Mesendoderm (in vitro differentiated cells): Measurements from ENCODE around the gene ASTN2.

Experiments used
- DNase-seq: peaks from one replicate; pipeline ENCODE4 v3.0.0; 2013
- H2AK5ac ChIP-seq: 2 replicates; pipeline ENCODE4 v1.6.1; 2013; ENCODE audit warnings: low read length, inconsistent platforms
- H2BK120ac ChIP-seq: 2 replicates; pipeline ENCODE4 v1.6.1; 2013; ENCODE audit warnings: low read depth, mild to moderate bottlenecking, low read length, moderate library complexity, mixed read lengths
- H2BK15ac ChIP-seq: replicated peaks from 2 replicates; pipeline ENCODE4 v1.6.1; 2013; ENCODE audit warnings: low read depth, mild to moderate bottlenecking, moderate library complexity
- H2BK5ac ChIP-seq: 2 replicates; pipeline ENCODE4 v1.6.1; 2013; ENCODE audit warnings: low read length, inconsistent platforms
- H3K18ac ChIP-seq: 2 replicates; pipeline ENCODE4 v1.6.1; 2013; ENCODE audit warnings: mild to moderate bottlenecking, low read length, mixed read lengths
- H3K23ac ChIP-seq: one replicate; pipeline ENCODE4 v1.6.1; 2013; ENCODE audit warnings: low read length
- H3K27ac ChIP-seq: 2 replicates; pipeline ENCODE4 v1.5.1; 2013; ENCODE audit warnings: low read depth, mild to moderate bottlenecking, inconsistent platforms, low read length, moderate library complexity
- H3K27me3 ChIP-seq: 2 replicates; pipeline ENCODE4 v1.6.1; 2013; ENCODE audit warnings: low read length, control low read depth, mild to moderate bottlenecking, inconsistent platforms; ENCODE audit not compliant: insufficient read depth, poor library complexity
- H3K36me3 ChIP-seq: 2 replicates; pipeline ENCODE4 v1.6.1; 2013; ENCODE audit warnings: low read length, inconsistent platforms; ENCODE audit not compliant: control insufficient read depth, insufficient read depth
- H3K4ac ChIP-seq: one replicate; pipeline ENCODE4 v1.6.1; 2013; ENCODE audit warnings: low read depth, mild to moderate bottlenecking, low read length, moderate library complexity
- H3K4me1 ChIP-seq: 2 replicates; pipeline ENCODE4 v1.6.1; 2013; ENCODE audit warnings: low read depth, low read length, inconsistent platforms; ENCODE audit not compliant: control insufficient read depth
- H3K4me2 ChIP-seq: 2 replicates; pipeline ENCODE4 v1.6.1; 2013; ENCODE audit warnings: low read length
- H3K4me3 ChIP-seq: 2 replicates; pipeline ENCODE4 v1.5.1; 2013; ENCODE audit warnings: mild to moderate bottlenecking, low read length
- H3K56ac ChIP-seq: one replicate; pipeline ENCODE4 v1.6.1; 2013; ENCODE audit warnings: low read length
- H3K79me1 ChIP-seq: 2 replicates; pipeline ENCODE4 v1.6.1; 2013; ENCODE audit warnings: low read length, inconsistent platforms
- H3K79me2 ChIP-seq: 2 replicates; pipeline ENCODE4 v1.6.1; 2013; ENCODE audit warnings: mild to moderate bottlenecking, low read length; ENCODE audit not compliant: control insufficient read depth, insufficient read depth
- H3K9ac ChIP-seq: 2 replicates; pipeline ENCODE4 v1.6.1; 2013; ENCODE audit warnings: low read length, inconsistent platforms
- H4K5ac ChIP-seq: one replicate; pipeline ENCODE4 v1.6.1; 2013; ENCODE audit warnings: low read length
- H4K8ac ChIP-seq: one replicate; pipeline ENCODE4 v1.6.1; 2013; ENCODE audit warnings: low read depth, mild to moderate bottlenecking, control low read depth, low read length, moderate library complexity
- WGBS: extraction: QIAGEN DNeasy Blood & Tissue Kit; methylation state at CpG from one replicate; pipeline ENCODE4 v1.1.7; 2013; ENCODE audit warnings: low lambda C conversion rate, missing lambda C conversion rate; ENCODE audit not compliant: insufficient coverage; ENCODE audit errors: extremely low coverage; 5-methylcytosine and 5-hydroxymethylcytosine counted together

ASTN2 gene

GRCh38 chr9:116980582-116981120, 434.2 kb downstream of the ASTN2 start:
- no peak overlapping the region for H2AK5ac ChIP-seq
- DNase-seq: no peak
- H2BK15ac ChIP-seq: no peak overlapping the region
- H3K4me3 ChIP-seq: no peak overlapping the region
- H3K56ac ChIP-seq: no peak overlapping the region
- no peaks in the 10 kb centered on the region for H3K79me2 ChIP-seq
- H2BK120ac ChIP-seq: no peak overlapping the region
- no peaks in the 10 kb centered on the region for H3K27me3 ChIP-seq
- peaks cover 4% of the 10 kb centered on the region for H3K4me1 ChIP-seq
- no peak overlapping the region for H2BK5ac ChIP-seq
- H4K5ac ChIP-seq: no peak overlapping the region
- no peaks in the 10 kb centered on the region for H3K79me1 ChIP-seq
- no peak overlapping the region for H3K18ac ChIP-seq
- no peak overlapping the region for H3K23ac ChIP-seq
- no peak overlapping the region for H3K4me2 ChIP-seq
- no peak overlapping the region for H3K9ac ChIP-seq
- H3K27ac ChIP-seq: no peak overlapping the region
- no peak overlapping the region for H4K8ac ChIP-seq
- no peak overlapping the region for H3K4ac ChIP-seq
- no peaks in the 10 kb centered on the region for H3K36me3 ChIP-seq

DNA sequence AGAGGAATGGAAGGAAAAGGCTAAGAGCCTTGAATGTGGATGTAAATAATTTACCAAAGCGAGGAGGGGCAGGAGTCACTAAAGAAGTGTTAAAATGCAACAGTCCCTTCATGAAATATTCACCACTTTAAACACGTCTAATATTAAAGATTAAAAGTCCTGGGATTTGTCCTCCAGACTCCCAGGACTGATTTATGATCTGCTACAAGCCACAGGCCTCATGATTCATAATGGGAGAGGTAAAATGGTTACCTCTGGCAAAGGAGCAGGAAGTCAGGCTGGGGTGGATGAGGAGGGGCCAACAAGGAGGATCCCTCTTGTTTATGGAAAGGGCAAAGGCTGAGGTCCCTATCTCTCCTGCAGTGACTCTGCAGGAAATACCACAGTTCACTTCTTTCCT, 435.4 kb downstream of the ASTN2 start:
- Histone ChIP-seq H3K36me3 (no peaks in the 10 kb centered on the region), H3K4me2 (no peak overlapping the region), H3K27ac (no peak overlapping the region), H3K4me1 (peaks cover 2% of the 10 kb centered on the region), H3K4ac (no peak overlapping the region), H3K27me3 (no peaks in the 10 kb centered on the region), H2BK5ac (no peak overlapping the region), H3K23ac (no peak overlapping the region), H3K18ac (no peak overlapping the region), H3K4me3 (no peak overlapping the region), H2AK5ac (no peak overlapping the region), H3K79me2 (no peaks in the 10 kb centered on the region), H4K5ac (no peak overlapping the region), H3K56ac (peak overlapping the region; percentile 26), H2BK15ac (no peak overlapping the region), H3K79me1 (no peaks in the 10 kb centered on the region), H4K8ac (no peak overlapping the region), H2BK120ac (no peak overlapping the region), H3K9ac (no peak overlapping the region)
- no CpG with 5 or more reads among the region's 2 CpGs for WGBS
- DNase-seq: peak; percentile 40

DNA sequence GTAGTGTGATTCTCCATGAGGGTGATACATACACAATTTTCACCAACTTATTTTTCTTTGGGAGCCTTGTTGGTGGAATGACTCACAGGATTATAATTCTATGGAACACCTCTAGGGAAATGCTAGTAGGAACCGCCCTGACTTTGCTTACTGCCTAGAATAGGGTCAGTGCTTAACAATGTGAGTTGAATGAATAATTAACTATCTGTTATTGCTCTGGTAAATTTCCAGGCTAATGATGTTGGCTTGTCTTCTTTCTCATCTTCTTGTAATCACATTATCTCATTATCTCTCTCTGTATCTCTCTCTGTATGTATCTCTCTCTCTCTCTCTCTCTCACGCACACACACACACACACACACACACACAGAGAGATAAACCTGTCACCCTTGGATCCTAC, 436.7 kb downstream of the ASTN2 start:
- Histone ChIP-seq H2AK5ac (no peak overlapping the region), H3K4me1 (peaks cover 2% of the 10 kb centered on the region), H4K8ac (no peak overlapping the region), H3K9ac (no peak overlapping the region), H3K4me2 (no peak overlapping the region), H3K4me3 (no peak overlapping the region), H3K18ac (no peak overlapping the region), H3K56ac (no peak overlapping the region), H3K79me2 (no peaks in the 10 kb centered on the region), H3K4ac (no peak overlapping the region), H2BK5ac (no peak overlapping the region), H4K5ac (no peak overlapping the region), H3K27ac (no peak overlapping the region), H3K23ac (no peak overlapping the region), H3K27me3 (no peaks in the 10 kb centered on the region), H3K36me3 (no peaks in the 10 kb centered on the region), H2BK120ac (no peak overlapping the region), H2BK15ac (no peak overlapping the region), H3K79me1 (no peaks in the 10 kb centered on the region)
- no CpG with 5 or more reads among the region's 2 CpGs for WGBS
- no peak for DNase-seq

DNA sequence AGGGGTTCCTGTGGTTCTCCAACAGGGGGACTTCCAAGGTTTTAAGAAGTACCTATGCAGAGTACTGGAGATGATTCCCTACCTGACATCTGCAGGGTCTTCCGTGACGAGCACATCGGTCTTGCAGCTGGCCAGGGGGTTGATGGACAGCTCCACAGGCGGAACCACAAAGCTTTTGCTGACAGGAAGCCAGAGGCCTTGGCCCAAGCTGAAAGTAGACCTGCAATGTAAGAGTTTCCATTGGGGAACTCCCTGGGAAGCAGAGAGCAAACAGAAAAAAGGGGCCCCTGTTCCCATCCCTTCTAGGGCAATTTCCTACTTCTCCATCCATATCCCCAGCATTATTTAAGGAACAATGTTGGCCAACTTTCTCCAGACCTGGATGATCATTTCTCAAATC, 439.7 kb downstream of the ASTN2 start:
- H4K5ac ChIP-seq: no peak overlapping the region
- no peak for DNase-seq
- H3K56ac ChIP-seq: no peak overlapping the region
- H3K9ac ChIP-seq: no peak overlapping the region
- H3K4ac ChIP-seq: no peak overlapping the region
- no peaks in the 10 kb centered on the region for H3K79me2 ChIP-seq
- H3K27ac ChIP-seq: no peak overlapping the region
- no peaks in the 10 kb centered on the region for H3K79me1 ChIP-seq
- no peak overlapping the region for H2BK5ac ChIP-seq
- H3K4me3 ChIP-seq: no peak overlapping the region
- no peak overlapping the region for H4K8ac ChIP-seq
- H2BK120ac ChIP-seq: no peak overlapping the region
- no peak overlapping the region for H2AK5ac ChIP-seq
- no peaks in the 10 kb centered on the region for H3K36me3 ChIP-seq
- H3K18ac ChIP-seq: no peak overlapping the region
- no CpG with 5 or more reads among the region's 4 CpGs for WGBS
- no peak overlapping the region for H3K23ac ChIP-seq
- H3K27me3 ChIP-seq: no peaks in the 10 kb centered on the region
- peaks cover 2% of the 10 kb centered on the region for H3K4me1 ChIP-seq
- H2BK15ac ChIP-seq: no peak overlapping the region
- no peak overlapping the region for H3K4me2 ChIP-seq

- H4K8ac ChIP-seq: no peak overlapping the region
These were observed 448.7 kb downstream of the ASTN2 start for GRCh38 chr9:116966199-116966598.

DNA sequence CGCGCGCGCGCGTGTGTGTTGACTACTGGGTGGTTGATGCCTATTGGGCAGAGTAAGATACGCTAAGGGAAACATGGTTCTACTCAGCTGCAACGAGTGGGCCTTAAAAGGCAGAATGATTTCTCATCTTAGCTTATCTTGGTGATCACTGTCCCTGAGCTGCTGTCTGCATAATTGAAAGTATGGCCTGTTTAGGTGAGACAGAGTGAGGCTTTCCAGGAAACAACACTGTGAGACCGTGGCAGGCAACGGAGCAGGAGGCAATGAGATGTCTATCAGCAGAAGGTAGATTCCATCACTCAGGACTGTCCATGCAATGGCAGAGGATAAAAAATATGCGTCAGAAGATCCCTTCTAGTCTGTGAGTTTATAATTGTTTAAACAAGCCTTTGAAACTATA, 450.6 kb downstream of the ASTN2 start:
- H3K18ac ChIP-seq: no peak overlapping the region
- no peak overlapping the region for H3K9ac ChIP-seq
- no peaks in the 10 kb centered on the region for H3K27me3 ChIP-seq
- H3K27ac ChIP-seq: no peak overlapping the region
- H2BK5ac ChIP-seq: no peak overlapping the region
- H3K4me1 ChIP-seq: no peaks in the 10 kb centered on the region
- H3K79me2 ChIP-seq: no peaks in the 10 kb centered on the region
- no peak overlapping the region for H4K5ac ChIP-seq
- no peaks in the 10 kb centered on the region for H3K79me1 ChIP-seq
- H4K8ac ChIP-seq: no peak overlapping the region
- no CpG with 5 or more reads among the region's 11 CpGs for WGBS
- no peak overlapping the region for H2AK5ac ChIP-seq
- no peak overlapping the region for H3K23ac ChIP-seq
- no peak overlapping the region for H3K4ac ChIP-seq
- no peak overlapping the region for H2BK120ac ChIP-seq
- no peak for DNase-seq
- no peak overlapping the region for H3K56ac ChIP-seq
- no peak overlapping the region for H3K4me2 ChIP-seq
- no peak overlapping the region for H3K4me3 ChIP-seq
- no peaks in the 10 kb centered on the region for H3K36me3 ChIP-seq
- H2BK15ac ChIP-seq: no peak overlapping the region

More at GRCh38 chr9:116966199-116966598, 448.7 kb downstream of the ASTN2 start:
- no peaks in the 10 kb centered on the region for H3K36me3 ChIP-seq
- H3K4ac ChIP-seq: no peak overlapping the region
- no peak overlapping the region for H3K18ac ChIP-seq
- no peak overlapping the region for H2BK5ac ChIP-seq
- H3K79me2 ChIP-seq: no peaks in the 10 kb centered on the region
- no peak overlapping the region for H3K56ac ChIP-seq
- H3K27ac ChIP-seq: no peak overlapping the region
- H3K4me3 ChIP-seq: no peak overlapping the region
- no peak overlapping the region for H3K4me2 ChIP-seq
- no peaks in the 10 kb centered on the region for H3K4me1 ChIP-seq
- no peak overlapping the region for H2BK15ac ChIP-seq
- no peak overlapping the region for H3K23ac ChIP-seq
- no peaks in the 10 kb centered on the region for H3K27me3 ChIP-seq
- no peak overlapping the region for H4K5ac ChIP-seq
- H2BK120ac ChIP-seq: no peak overlapping the region
- no peaks in the 10 kb centered on the region for H3K79me1 ChIP-seq
- no peak for DNase-seq
- H3K9ac ChIP-seq: no peak overlapping the region
- H2AK5ac ChIP-seq: no peak overlapping the region
